Stimulated activated effector memory CD8-positive, alpha-beta T cell treated with anti-CD3 and anti-CD28 coated beads, Interleukin-12 subunit alpha, Interleukin-12 subunit beta, amount 100 ng/mL, for 72 hours (primary cell): ENCODE measurements around the gene GCNT4.

Experiments
- ATAC-seq: fragments of 150-1000 bp; cut with Tn5 transposase; 2 replicates; pipeline ENCODE4 v1.10.0; 2021
- DNase-seq, 2 donors: peaks; one replicate each; pipeline ENCODE4 v3.0.0; 2021 to 2022; ENCODE audit warnings: low spot score in 2 of 2
- H3K27ac Mint-ChIP-seq: one replicate; pipeline ENCODE4 v1.8.0; 2022; ENCODE audit warnings: mild to moderate bottlenecking, mixed read lengths
- H3K36me3 Mint-ChIP-seq: one replicate; pipeline ENCODE4 v1.8.0; 2022; ENCODE audit warnings: mild to moderate bottlenecking, mixed read lengths
- H3K4me1 Mint-ChIP-seq: one replicate; pipeline ENCODE4 v1.8.0; 2022; ENCODE audit warnings: mixed read lengths
- H3K4me3 Mint-ChIP-seq: one replicate; pipeline ENCODE4 v1.8.0; 2022; ENCODE audit warnings: mild to moderate bottlenecking, mixed read lengths
- H3K9me3 Mint-ChIP-seq: one replicate; pipeline ENCODE4 v1.8.0; 2022; ENCODE audit warnings: mixed read lengths

Gene GCNT4

GRCh38 chr5:75057561-75057960 is 5.2 kb upstream of the GCNT4 start:
- DNase-seq: no peak
- Mint-ChIP-seq H3K4me1 (peaks cover 7% of the 10 kb centered on the region), H3K9me3 (no peaks in the 10 kb centered on the region), H3K4me3 (no peak overlapping the region), H3K36me3 (no peaks in the 10 kb centered on the region), H3K27ac (no peak overlapping the region)
- ATAC-seq: no peak

- Mint-ChIP-seq H3K27ac (no peak overlapping the region), H3K4me1 (peaks cover 24% of the 10 kb centered on the region), H3K36me3 (no peaks in the 10 kb centered on the region), H3K4me3 (no peak overlapping the region), H3K9me3 (no peaks in the 10 kb centered on the region)
- no peak for DNase-seq
- ATAC-seq: no peak
Observed at GRCh38 chr5:75055727-75056144, 3.4 kb upstream of the GCNT4 start.

- Mint-ChIP-seq H3K4me3 (peak overlapping the region; percentile 78), H3K27ac (no peak overlapping the region)
Observed at GRCh38 chr5:75054134-75054930, 2.0 kb upstream of the GCNT4 start.

GRCh38 chr5:75053304-75054133 is 1.2 kb upstream of the GCNT4 start:
- ATAC-seq (peak; percentile 69), DNase-seq (peak; percentile 30 to 71)
- no peak overlapping the region for H3K27ac Mint-ChIP-seq
- peak overlapping the region; percentile 78 for H3K4me3 Mint-ChIP-seq
- H3K9me3 Mint-ChIP-seq: no peaks in the 10 kb centered on the region
- H3K4me1 Mint-ChIP-seq: peaks cover 44% of the 10 kb centered on the region
- no peaks in the 10 kb centered on the region for H3K36me3 Mint-ChIP-seq

More at GRCh38 chr5:75054134-75054930, 2.0 kb upstream of the GCNT4 start:
- H3K9me3 Mint-ChIP-seq: no peaks in the 10 kb centered on the region
- ATAC-seq (no peak), DNase-seq (no peak)
- H3K36me3 Mint-ChIP-seq: no peaks in the 10 kb centered on the region
- H3K4me1 Mint-ChIP-seq: peaks cover 39% of the 10 kb centered on the region

GRCh38 chr5:75053054-75053303 is 621 bp upstream of the GCNT4 start:
- peaks cover 50% of the 10 kb centered on the region for H3K4me1 Mint-ChIP-seq
- peak; percentile 42 for ATAC-seq

GRCh38 chr5:75051217-75051751 is 1.1 kb downstream of the GCNT4 start:
- ATAC-seq: peak; percentile 38
- H3K4me3 Mint-ChIP-seq: peak overlapping the region; percentile 78
- no peak for DNase-seq
- H3K36me3 Mint-ChIP-seq: peaks cover 2% of the 10 kb centered on the region
- peaks cover 53% of the 10 kb centered on the region for H3K4me1 Mint-ChIP-seq
- peak overlapping the region; percentile 41 for H3K27ac Mint-ChIP-seq
- no peaks in the 10 kb centered on the region for H3K9me3 Mint-ChIP-seq

More at GRCh38 chr5:75053054-75053303, 621 bp upstream of the GCNT4 start:
- Mint-ChIP-seq H3K36me3 (no peaks in the 10 kb centered on the region), H3K27ac (no peak overlapping the region), H3K9me3 (no peaks in the 10 kb centered on the region), H3K4me3 (peak overlapping the region; percentile 78)
- DNase-seq: peak in 1 of 2 donors; percentile 75

GRCh38 chr5:75050415-75050814 is 1.9 kb downstream of the GCNT4 start:
- DNase-seq (peak in 1 of 2 donors; percentile 55), ATAC-seq (no peak)
- peaks cover 59% of the 10 kb centered on the region for H3K4me1 Mint-ChIP-seq
- peaks cover 10% of the 10 kb centered on the region for H3K36me3 Mint-ChIP-seq
- H3K4me3 Mint-ChIP-seq: peak overlapping the region; percentile 78
- H3K27ac Mint-ChIP-seq: peak overlapping the region; percentile 41
- no peaks in the 10 kb centered on the region for H3K9me3 Mint-ChIP-seq

- Mint-ChIP-seq H3K27ac (no peak overlapping the region), H3K4me3 (peak overlapping the region; percentile 78), H3K9me3 (no peaks in the 10 kb centered on the region), H3K4me1 (peaks cover 56% of the 10 kb centered on the region), H3K36me3 (peaks cover 12% of the 10 kb centered on the region)
- ATAC-seq (peak; percentile 38), DNase-seq (peak; percentile 34 to 71)
Observed at GRCh38 chr5:75049456-75050351, 2.7 kb downstream of the GCNT4 start.

- no peak for ATAC-seq
- H3K9me3 Mint-ChIP-seq: no peaks in the 10 kb centered on the region
- peak overlapping the region; percentile 35 for H3K27ac Mint-ChIP-seq
- DNase-seq: no peak
- peaks cover 12% of the 10 kb centered on the region for H3K36me3 Mint-ChIP-seq
- peaks cover 56% of the 10 kb centered on the region for H3K4me1 Mint-ChIP-seq
- peak overlapping the region; percentile 78 for H3K4me3 Mint-ChIP-seq
Observed at GRCh38 chr5:75048457-75048953, 3.9 kb downstream of the GCNT4 start.

- peaks cover 15% of the 10 kb centered on the region for H3K36me3 Mint-ChIP-seq
- no peak for DNase-seq
- no peak for ATAC-seq
- H3K9me3 Mint-ChIP-seq: no peaks in the 10 kb centered on the region
- H3K4me1 Mint-ChIP-seq: peaks cover 55% of the 10 kb centered on the region
- no peak overlapping the region for H3K4me3 Mint-ChIP-seq
- no peak overlapping the region for H3K27ac Mint-ChIP-seq
Observed at GRCh38 chr5:75047356-75047755, 5.0 kb downstream of the GCNT4 start.

- DNase-seq (no peak), ATAC-seq (no peak)
- H3K27ac Mint-ChIP-seq: no peak overlapping the region
- H3K36me3 Mint-ChIP-seq: peaks cover 19% of the 10 kb centered on the region
- H3K4me1 Mint-ChIP-seq: peaks cover 47% of the 10 kb centered on the region
- no peak overlapping the region for H3K4me3 Mint-ChIP-seq
- H3K9me3 Mint-ChIP-seq: no peaks in the 10 kb centered on the region
Observed at GRCh38 chr5:75046366-75047142, 5.8 kb downstream of the GCNT4 start.

- Mint-ChIP-seq H3K27ac (no peak overlapping the region), H3K4me1 (peaks cover 32% of the 10 kb centered on the region), H3K36me3 (peaks cover 19% of the 10 kb centered on the region), H3K4me3 (no peak overlapping the region), H3K9me3 (no peaks in the 10 kb centered on the region)
- DNase-seq (no peak), ATAC-seq (peak; percentile 73)
Observed at GRCh38 chr5:75045071-75045470, 7.3 kb downstream of the GCNT4 start.

GRCh38 chr5:75044406-75044805 is 8.0 kb downstream of the GCNT4 start:
- ATAC-seq: no peak
- H3K27ac Mint-ChIP-seq: no peak overlapping the region
- no peak for DNase-seq
- peaks cover 26% of the 10 kb centered on the region for H3K4me1 Mint-ChIP-seq
- no peaks in the 10 kb centered on the region for H3K9me3 Mint-ChIP-seq
- H3K36me3 Mint-ChIP-seq: peaks cover 19% of the 10 kb centered on the region
- H3K4me3 Mint-ChIP-seq: no peak overlapping the region

GRCh38 chr5:75043633-75044264 is 8.6 kb downstream of the GCNT4 start:
- Mint-ChIP-seq H3K9me3 (no peaks in the 10 kb centered on the region), H3K4me1 (peaks cover 21% of the 10 kb centered on the region), H3K36me3 (peaks cover 19% of the 10 kb centered on the region), H3K27ac (no peak overlapping the region), H3K4me3 (no peak overlapping the region)
- ATAC-seq (no peak), DNase-seq (no peak)
